Neural cell (in vitro differentiated cells): ENCODE measurements around the gene EDDM13.

ENCODE experiments used
- EZH2 ChIP-seq: fragments of 200-600, 300-800 bp; shearing (Covaris generic), sonication (generic); IDR thresholded peaks from 2 replicates; pipeline ENCODE4 v1.6.1; 2014; ENCODE audit warnings: antibody characterized with exemption, low read length, borderline replicate concordance, mild to moderate bottlenecking; ENCODE audit not compliant: insufficient read depth, poor library complexity, severe bottlenecking
- TF ChIP-seq, protein P1 (sequence below): fragments of 450-650 bp; IDR thresholded peaks from 2 replicates; pipeline ENCODE4 v1.5.1; 2014; ENCODE audit warnings: antibody characterized with exemption, mild to moderate bottlenecking, moderate library complexity; ENCODE audit not compliant: poor library complexity, severe bottlenecking

DNA sequence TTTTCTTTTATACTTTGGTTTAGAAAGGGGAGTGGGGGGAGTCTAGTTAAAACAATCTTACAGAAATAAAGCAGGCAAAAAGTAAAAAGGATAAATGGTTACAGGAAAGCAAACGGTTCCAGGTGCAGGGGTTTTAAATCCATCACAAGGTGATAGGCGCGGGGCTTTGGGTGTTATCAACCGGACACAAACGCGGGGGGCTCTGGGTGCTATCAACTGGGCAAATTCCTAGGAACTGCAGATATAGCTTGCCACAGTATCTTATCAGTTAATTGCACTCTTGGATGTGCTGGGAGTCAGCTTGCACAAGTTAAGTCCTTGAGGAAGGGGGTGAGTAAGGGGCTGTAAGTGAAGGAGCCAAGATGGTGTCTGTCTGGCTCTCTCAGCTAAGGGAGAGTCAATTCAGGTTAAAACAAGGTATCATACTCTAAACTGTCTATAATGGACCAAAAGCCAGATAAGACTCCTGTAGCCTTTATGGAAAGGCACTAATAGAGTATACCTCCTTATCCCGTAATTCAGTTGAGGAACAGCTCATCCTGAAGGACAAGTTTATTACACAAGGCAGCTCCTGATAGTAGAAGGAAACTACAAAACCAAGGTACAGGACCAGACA lies 74.7 kb downstream of the EDDM13 start:
- TF ChIP-seq, protein P1, sequence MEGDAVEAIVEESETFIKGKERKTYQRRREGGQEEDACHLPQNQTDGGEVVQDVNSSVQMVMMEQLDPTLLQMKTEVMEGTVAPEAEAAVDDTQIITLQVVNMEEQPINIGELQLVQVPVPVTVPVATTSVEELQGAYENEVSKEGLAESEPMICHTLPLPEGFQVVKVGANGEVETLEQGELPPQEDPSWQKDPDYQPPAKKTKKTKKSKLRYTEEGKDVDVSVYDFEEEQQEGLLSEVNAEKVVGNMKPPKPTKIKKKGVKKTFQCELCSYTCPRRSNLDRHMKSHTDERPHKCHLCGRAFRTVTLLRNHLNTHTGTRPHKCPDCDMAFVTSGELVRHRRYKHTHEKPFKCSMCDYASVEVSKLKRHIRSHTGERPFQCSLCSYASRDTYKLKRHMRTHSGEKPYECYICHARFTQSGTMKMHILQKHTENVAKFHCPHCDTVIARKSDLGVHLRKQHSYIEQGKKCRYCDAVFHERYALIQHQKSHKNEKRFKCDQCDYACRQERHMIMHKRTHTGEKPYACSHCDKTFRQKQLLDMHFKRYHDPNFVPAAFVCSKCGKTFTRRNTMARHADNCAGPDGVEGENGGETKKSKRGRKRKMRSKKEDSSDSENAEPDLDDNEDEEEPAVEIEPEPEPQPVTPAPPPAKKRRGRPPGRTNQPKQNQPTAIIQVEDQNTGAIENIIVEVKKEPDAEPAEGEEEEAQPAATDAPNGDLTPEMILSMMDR = no peak
- no peak for TF ChIP-seq EZH2
